22Rv1 (cell line): ENCODE data around the gene IL20RB.

Experiments used
- ZFX ChIP-seq: fragments of 450-650 bp; IDR thresholded peaks from 2 replicates; pipeline ENCODE4 v1.6.1; 2017; ENCODE audit warnings: antibody characterized with exemption, borderline replicate concordance
- TF ChIP-seq, protein P1 (sequence below): fragments of 450-650 bp; IDR thresholded peaks from 2 replicates; pipeline ENCODE4 v1.5.1; 2017; ENCODE audit warnings: mild to moderate bottlenecking

GRCh38 chr3:136979204-136979603 is 21.4 kb downstream of the IL20RB start:
- TF ChIP-seq, protein P1, sequence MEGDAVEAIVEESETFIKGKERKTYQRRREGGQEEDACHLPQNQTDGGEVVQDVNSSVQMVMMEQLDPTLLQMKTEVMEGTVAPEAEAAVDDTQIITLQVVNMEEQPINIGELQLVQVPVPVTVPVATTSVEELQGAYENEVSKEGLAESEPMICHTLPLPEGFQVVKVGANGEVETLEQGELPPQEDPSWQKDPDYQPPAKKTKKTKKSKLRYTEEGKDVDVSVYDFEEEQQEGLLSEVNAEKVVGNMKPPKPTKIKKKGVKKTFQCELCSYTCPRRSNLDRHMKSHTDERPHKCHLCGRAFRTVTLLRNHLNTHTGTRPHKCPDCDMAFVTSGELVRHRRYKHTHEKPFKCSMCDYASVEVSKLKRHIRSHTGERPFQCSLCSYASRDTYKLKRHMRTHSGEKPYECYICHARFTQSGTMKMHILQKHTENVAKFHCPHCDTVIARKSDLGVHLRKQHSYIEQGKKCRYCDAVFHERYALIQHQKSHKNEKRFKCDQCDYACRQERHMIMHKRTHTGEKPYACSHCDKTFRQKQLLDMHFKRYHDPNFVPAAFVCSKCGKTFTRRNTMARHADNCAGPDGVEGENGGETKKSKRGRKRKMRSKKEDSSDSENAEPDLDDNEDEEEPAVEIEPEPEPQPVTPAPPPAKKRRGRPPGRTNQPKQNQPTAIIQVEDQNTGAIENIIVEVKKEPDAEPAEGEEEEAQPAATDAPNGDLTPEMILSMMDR, result no peak
- no peak for TF ChIP-seq ZFX
